GM12891 (cell line): ENCODE data around the gene ERMARD.

Source experiments
- PAX5 ChIP-seq: IDR thresholded peaks from 2 replicates; pipeline ENCODE4 v1.6.1; 2011; ENCODE audit warnings: low read length, moderate library complexity, mild to moderate bottlenecking; ENCODE audit not compliant: insufficient read depth, severe bottlenecking
- POLR2A ChIP-seq: IDR thresholded peaks from 2 replicates; pipeline ENCODE4 v1.6.1; 2011; ENCODE audit warnings: low read depth, low read length, control low read depth
- POLR2AphosphoS5 ChIP-seq: IDR thresholded peaks from 2 replicates; pipeline ENCODE4 v1.6.1; 2011; ENCODE audit warnings: low read depth, low read length, control low read depth
- POU2F2 ChIP-seq: IDR thresholded peaks from 2 replicates; pipeline ENCODE4 v1.6.1; 2011; ENCODE audit warnings: low read depth, mild to moderate bottlenecking, control low read depth, low read length, moderate library complexity
- SPI1 ChIP-seq: IDR thresholded peaks from 2 replicates; pipeline ENCODE4 v1.6.1; 2011; ENCODE audit warnings: low read depth, low read length, control low read depth
- TAF1 ChIP-seq: IDR thresholded peaks from 2 replicates; pipeline ENCODE4 v1.6.1; 2011; ENCODE audit warnings: low read depth, low read length, control low read depth

DNA sequence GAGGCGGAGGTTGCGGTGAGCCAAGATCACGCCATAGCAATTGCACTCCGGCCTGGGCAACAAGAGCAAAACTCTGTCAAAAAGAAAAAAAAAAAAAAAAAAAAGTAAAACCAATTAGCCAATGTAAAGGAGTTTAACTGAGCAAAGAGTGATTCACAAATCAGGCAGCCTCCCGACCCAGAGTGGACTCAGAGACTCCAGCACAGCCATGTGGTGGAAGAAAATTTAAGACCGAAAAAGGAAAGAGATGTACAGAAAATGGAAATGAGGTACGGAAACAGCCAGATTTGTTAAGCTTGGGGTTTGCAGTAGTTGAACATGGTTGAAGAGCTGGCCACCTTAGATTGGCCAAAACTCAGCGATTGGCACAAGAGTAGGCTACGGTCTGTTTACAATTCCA, 51.4 kb downstream of the ERMARD start:
- TF ChIP-seq PAX5 = no peak
- no peak for TF ChIP-seq POLR2A
- TF ChIP-seq POLR2AphosphoS5 = no peak
- no peak for TF ChIP-seq TAF1
- no peak for TF ChIP-seq SPI1
- TF ChIP-seq POU2F2 = no peak
